Measurements from ENCODE around the gene ADA.
"Not testable (repeated sequence)": the region's sequence is repeated elsewhere in the genome, so short reads cannot be mapped to it uniquely, and the experiment has no call there.

The ADA gene

GRCh38 chr20:44658810-44659209 is 7.3 kb upstream of the ADA start:
- FAIRE-seq (no peak), DNase-seq (ENCODE audit: insufficient read length, low spot score) (no peak)
- no peak for TF ChIP-seq CTCF (IDR thresholded peaks at IDR 0.05; ENCODE audit: insufficient read depth, missing control alignments)

- FAIRE-seq = no peak
- TF ChIP-seq CTCF (IDR thresholded peaks at IDR 0.05; ENCODE audit: insufficient read depth, missing control alignments) = no peak
- no peak for DNase-seq (ENCODE audit: insufficient read length, low spot score)
Measured at GRCh38 chr20:44657875-44658274, 6.4 kb upstream of the ADA start.

- no peak for FAIRE-seq
- TF ChIP-seq CTCF (IDR thresholded peaks at IDR 0.05; ENCODE audit: insufficient read depth, missing control alignments) = no peak
Measured at GRCh38 chr20:44656448-44656847, 4.9 kb upstream of the ADA start.

GRCh38 chr20:44654210-44654609 is 2.7 kb upstream of the ADA start:
- DNase-seq (ENCODE audit: insufficient read length, low spot score); FAIRE-seq: not testable (repeated sequence)

More at GRCh38 chr20:44656448-44656847, 4.9 kb upstream of the ADA start:
- DNase-seq (ENCODE audit: insufficient read length, low spot score) = no peak

- no peak for TF ChIP-seq CTCF (IDR thresholded peaks at IDR 0.05; ENCODE audit: insufficient read depth, missing control alignments)
- no peak for DNase-seq (ENCODE audit: insufficient read length, low spot score)
- FAIRE-seq = no peak
Measured at GRCh38 chr20:44653546-44653945, 2.0 kb upstream of the ADA start.

GRCh38 chr20:44651434-44651683 is 140 bp downstream of the ADA start:
- FAIRE-seq (no peak), DNase-seq (ENCODE audit: insufficient read length, low spot score) (no peak)
- TF ChIP-seq CTCF (IDR thresholded peaks at IDR 0.05; ENCODE audit: insufficient read depth, missing control alignments) = no peak

- no peak for TF ChIP-seq CTCF (IDR thresholded peaks at IDR 0.05; ENCODE audit: insufficient read depth, missing control alignments)
- DNase-seq (ENCODE audit: insufficient read length, low spot score) = no peak
- no peak for FAIRE-seq
Measured at GRCh38 chr20:44650771-44651433, 597 bp downstream of the ADA start.

- FAIRE-seq (no peak), DNase-seq (ENCODE audit: insufficient read length, low spot score) (no peak)
- TF ChIP-seq CTCF (IDR thresholded peaks at IDR 0.05; ENCODE audit: insufficient read depth, missing control alignments) = no peak
Measured at GRCh38 chr20:44649976-44650375, 1.5 kb downstream of the ADA start.

All from D721Med (cell line).